ENCODE data around the gene LEKR1. TPM values are rescaled to one million over a fixed set of nuclear protein-coding genes. Genes with fewer than 3 reads are reported as not detected.

LEKR1 gene
- total and polyA plus RNA-seq, 7 donors: 0.12 to 0.79 (median 0.32) TPM; not detected in 2

GRCh38 chr3:156985711-156986110 is 159.6 kb downstream of the LEKR1 start:
- 79 to 86% (median 79%) methylated on average over 5 of the region's 5 CpGs for WGBS, 3 donors
- Histone ChIP-seq H3K27me3 (ENCODE audit: insufficient read depth in 3 of 3, low read length in 2 of 3) (no peaks in the 10 kb centered on the region), H3K36me3 (ENCODE audit: insufficient read depth in 1 of 2, low read depth in 1 of 2) (no peaks in the 10 kb centered on the region), H3K27ac (no peak overlapping the region), H3K4me3 (no peak overlapping the region), H3K4me1 (no peaks in the 10 kb centered on the region), H3K9me3 (no peaks in the 10 kb centered on the region)
- intact Hi-C loops (cut with DNase I): no loop called here
- TF ChIP-seq, protein P1, sequence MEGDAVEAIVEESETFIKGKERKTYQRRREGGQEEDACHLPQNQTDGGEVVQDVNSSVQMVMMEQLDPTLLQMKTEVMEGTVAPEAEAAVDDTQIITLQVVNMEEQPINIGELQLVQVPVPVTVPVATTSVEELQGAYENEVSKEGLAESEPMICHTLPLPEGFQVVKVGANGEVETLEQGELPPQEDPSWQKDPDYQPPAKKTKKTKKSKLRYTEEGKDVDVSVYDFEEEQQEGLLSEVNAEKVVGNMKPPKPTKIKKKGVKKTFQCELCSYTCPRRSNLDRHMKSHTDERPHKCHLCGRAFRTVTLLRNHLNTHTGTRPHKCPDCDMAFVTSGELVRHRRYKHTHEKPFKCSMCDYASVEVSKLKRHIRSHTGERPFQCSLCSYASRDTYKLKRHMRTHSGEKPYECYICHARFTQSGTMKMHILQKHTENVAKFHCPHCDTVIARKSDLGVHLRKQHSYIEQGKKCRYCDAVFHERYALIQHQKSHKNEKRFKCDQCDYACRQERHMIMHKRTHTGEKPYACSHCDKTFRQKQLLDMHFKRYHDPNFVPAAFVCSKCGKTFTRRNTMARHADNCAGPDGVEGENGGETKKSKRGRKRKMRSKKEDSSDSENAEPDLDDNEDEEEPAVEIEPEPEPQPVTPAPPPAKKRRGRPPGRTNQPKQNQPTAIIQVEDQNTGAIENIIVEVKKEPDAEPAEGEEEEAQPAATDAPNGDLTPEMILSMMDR (IDR thresholded peaks at IDR 0.05): no peak
- no peak for ATAC-seq
- DNase-seq: no peak

DNA sequence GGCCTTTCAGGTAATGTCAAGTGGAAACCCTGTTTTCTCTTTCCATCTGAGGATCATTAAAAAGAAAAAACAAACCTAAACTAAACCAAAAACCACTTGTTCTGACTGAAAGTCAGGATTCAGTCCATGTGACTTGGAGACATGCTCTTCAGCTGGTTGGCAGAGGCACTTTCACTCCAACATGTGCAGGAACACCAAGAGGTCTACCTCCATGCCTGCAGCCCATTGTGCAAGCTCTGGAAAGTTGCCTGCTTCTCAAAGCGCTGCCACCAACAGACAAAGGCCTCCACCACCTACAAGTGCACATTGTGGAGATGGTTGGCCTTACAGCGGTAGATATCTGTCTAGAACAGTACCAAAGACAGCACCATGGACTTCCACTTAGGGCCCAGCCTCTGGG is 161.8 kb downstream of the LEKR1 start:
- no peaks in the 10 kb centered on the region for H3K27me3 ChIP-seq (ENCODE audit: insufficient read depth in 3 of 3, low read length in 2 of 3)
- intact Hi-C loops (cut with DNase I): no loop called here
- H3K27ac ChIP-seq: no peak overlapping the region
- H3K4me3 ChIP-seq: no peak overlapping the region
- H3K36me3 ChIP-seq (ENCODE audit: insufficient read depth in 1 of 2, low read depth in 1 of 2): no peaks in the 10 kb centered on the region
- H3K9me3 ChIP-seq: no peaks in the 10 kb centered on the region
- TF ChIP-seq, protein P1 (IDR thresholded peaks at IDR 0.05): no peak
- ATAC-seq: no peak
- 89 to 94% (median 92%) methylated on average over 2 of the region's 2 CpGs for WGBS, 3 donors
- H3K4me1 ChIP-seq: no peaks in the 10 kb centered on the region
- no peak for DNase-seq

- TF ChIP-seq, protein P1 (IDR thresholded peaks at IDR 0.05): no peak
- Histone ChIP-seq H3K4me3 (no peak overlapping the region), H3K27me3 (ENCODE audit: insufficient read depth in 3 of 3, low read length in 2 of 3) (no peaks in the 10 kb centered on the region), H3K9me3 (no peaks in the 10 kb centered on the region), H3K4me1 (no peaks in the 10 kb centered on the region), H3K27ac (no peak overlapping the region), H3K36me3 (ENCODE audit: insufficient read depth in 1 of 2, low read depth in 1 of 2) (no peaks in the 10 kb centered on the region)
- DNase-seq: no peak
- intact Hi-C loops (cut with DNase I): no loop called here
- ATAC-seq: no peak
These were observed 171.2 kb downstream of the LEKR1 start for GRCh38 chr3:156997351-156997750.

GRCh38 chr3:157001221-157001957 is 175.2 kb downstream of the LEKR1 start:
- H3K9me3 ChIP-seq: no peaks in the 10 kb centered on the region
- H3K27ac ChIP-seq: no peak overlapping the region
- intact Hi-C loops (cut with DNase I): no loop called here
- H3K27me3 ChIP-seq (ENCODE audit: insufficient read depth in 3 of 3, low read length in 2 of 3): no peaks in the 10 kb centered on the region
- no peaks in the 10 kb centered on the region for H3K36me3 ChIP-seq (ENCODE audit: insufficient read depth in 1 of 2, low read depth in 1 of 2)
- ATAC-seq (no peak), DNase-seq (no peak)
- TF ChIP-seq, protein P1 (IDR thresholded peaks at IDR 0.05): no peak
- H3K4me3 ChIP-seq: no peak overlapping the region
- H3K4me1 ChIP-seq: no peaks in the 10 kb centered on the region
- 73 to 80% (median 78%) methylated on average over 2 of the region's 2 CpGs for WGBS, 3 donors

GRCh38 chr3:157021679-157022078 is 195.5 kb downstream of the LEKR1 start:
- TF ChIP-seq, protein P1 (IDR thresholded peaks at IDR 0.05): no peak
- no peak overlapping the region for H3K27ac ChIP-seq
- H3K27me3 ChIP-seq (ENCODE audit: insufficient read depth in 3 of 3, low read length in 2 of 3): no peaks in the 10 kb centered on the region
- no peaks in the 10 kb centered on the region for H3K9me3 ChIP-seq
- ATAC-seq: no peak
- DNase-seq: no peak
- H3K4me1 ChIP-seq: no peaks in the 10 kb centered on the region
- H3K4me3 ChIP-seq: no peak overlapping the region
- no peaks in the 10 kb centered on the region for H3K36me3 ChIP-seq (ENCODE audit: insufficient read depth in 1 of 2, low read depth in 1 of 2)
- intact Hi-C loops (cut with DNase I): no loop called here

All from psoas muscle (tissue), 8 donors.